ENCODE data around the gene LAMA1. TPM values are rescaled to one million over a fixed set of nuclear protein-coding genes. Genes with fewer than 3 reads are reported as not detected.

The LAMA1 gene
- total and polyA plus RNA-seq, 10 of the 15 experiments (the other 5 are each of a cell fraction or from before 2014, with no cell fraction given): under 0.01 to 1.9 (median 0.06) TPM; not detected in 6

- Histone ChIP-seq H3K4me2 (ENCODE audit: control insufficient read depth, insufficient read depth) (no peak overlapping the region), H3K79me2 (ENCODE audit: control insufficient read depth, insufficient read depth, low read length) (no peaks in the 10 kb centered on the region), H3K27ac (ENCODE audit: control insufficient read depth, insufficient read depth) (no peak overlapping the region), H4K20me1 (ENCODE audit: control insufficient read depth, insufficient read depth) (no peaks in the 10 kb centered on the region), H3K9ac (ENCODE audit: control insufficient read depth, insufficient read depth, low read length) (no peak overlapping the region), H3K4me1 (ENCODE audit: control insufficient read depth, insufficient read depth, low read length) (no peaks in the 10 kb centered on the region), H3K9me3 (replicated peaks; ENCODE audit: control insufficient read depth, insufficient read depth, low read length) (no peaks in the 10 kb centered on the region), H3K36me3 (ENCODE audit: control insufficient read depth in 2 of 2, insufficient read depth in 2 of 2, low read length in 1 of 2) (no peaks in the 10 kb centered on the region), H2AFZ (ENCODE audit: control insufficient read depth, low read depth, low read length) (no peak overlapping the region), H3K4me3 (no peak overlapping the region), H3K27me3 (replicated peaks in 1 of 2; ENCODE audit: control insufficient read depth in 2 of 2, insufficient read depth in 2 of 2, low read length in 1 of 2) (no peaks in the 10 kb centered on the region; a peak in 1 of 4 replicates)
- ChIA-PET SMC1A (ENCODE audit: uncharacterized antibody, unreplicated experiment) (no interaction called here), POLR2A (no interaction called here), RAD21 (ENCODE audit: unreplicated experiment) (no interaction called here), CTCF (interaction anchor here (0.7 to 1.6 kb wide), 2 partner anchors 18 to 144 kb away, joined by 3 to 4 read pairs; no protein-coding TSS in a partner anchor)
- intact Hi-C loops (cut with micrococcal nuclease; ENCODE audit: unreplicated experiment): no loop called here
- no TSS peak for BruUV-seq (replicated peaks)
- ATAC-seq (no peak), FAIRE-seq (no peak), DNase-seq (ENCODE audit: low read depth, low spot score) (no peak)
- TF ChIP-seq ZBTB40 (IDR thresholded peaks at IDR 0.05; ENCODE audit: borderline replicate concordance) (no peak), BRCA1 (IDR thresholded peaks at IDR 0.05; ENCODE audit: low read depth, low read length) (no peak), ZBED1 (IDR thresholded peaks at IDR 0.05; ENCODE audit: borderline replicate concordance) (no peak), ETV6 (conservative IDR thresholded peaks at IDR 0.05 in 1 of 2, IDR thresholded peaks at IDR 0.05 in 1 of 2; ENCODE audit: borderline replicate concordance in 1 of 2, low read depth in 1 of 2) (no peak)
- 0% methylated on average over 7 of the region's 7 CpGs for WGBS (ENCODE audit: insufficient coverage, insufficient replicate concordance, low lambda C conversion rate, missing lambda C conversion rate)
- in situ Hi-C loops (cut with MboI): no loop called here
Measured at GRCh38 chr18:6994771-6995430, 122.7 kb downstream of the LAMA1 start.

All from GM12878 (cell line).